Dermis microvascular lymphatic vessel endothelial cell (primary cell): ENCODE data around the gene ZNF24. TPM values are rescaled to one million over a fixed set of nuclear protein-coding genes. Genes with fewer than 3 reads are reported as not detected.

ENCODE experiments used
- DNase-seq, 2 donors: peaks; one replicate each; pipeline versions ENCODE4 v3.0.0 to v3.0.0-alpha.2; 2010; ENCODE audit warnings: low read depth in 2 of 2
- total RNA-seq: library from RNA; depleted of rRNA; stranded (reverse); fragments of >200 nt; gene quantifications from 2 replicates; pipeline ENCODE4 v1.2.1, GENCODE V29; 2014

Gene ZNF24
- total RNA-seq, 1 donor from 2014 or later: 27.0 TPM

DNA sequence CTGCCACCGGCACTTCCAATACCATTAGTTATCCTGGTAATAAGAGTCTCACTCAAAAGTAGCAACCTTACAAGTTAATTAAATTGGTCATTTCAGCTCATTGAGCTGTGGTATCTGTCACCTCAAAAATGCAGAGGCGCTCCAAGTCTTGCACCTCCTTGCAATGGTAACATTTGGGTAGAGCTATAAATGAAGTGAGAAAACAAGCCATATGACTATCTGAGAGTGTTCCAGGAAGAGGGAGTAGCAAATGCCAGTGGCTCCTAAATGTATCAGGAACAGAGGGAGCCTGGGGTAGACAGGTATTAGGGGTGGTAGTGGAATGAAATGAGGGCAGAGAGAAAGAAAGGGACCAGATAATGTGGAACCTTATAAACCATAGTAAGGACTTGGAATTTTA, 48.2 kb downstream of the ZNF24 start:
- no peak for DNase-seq

- DNase-seq: no peak
Measured at GRCh38 chr18:35291166-35291565, 53.1 kb downstream of the ZNF24 start.

DNA sequence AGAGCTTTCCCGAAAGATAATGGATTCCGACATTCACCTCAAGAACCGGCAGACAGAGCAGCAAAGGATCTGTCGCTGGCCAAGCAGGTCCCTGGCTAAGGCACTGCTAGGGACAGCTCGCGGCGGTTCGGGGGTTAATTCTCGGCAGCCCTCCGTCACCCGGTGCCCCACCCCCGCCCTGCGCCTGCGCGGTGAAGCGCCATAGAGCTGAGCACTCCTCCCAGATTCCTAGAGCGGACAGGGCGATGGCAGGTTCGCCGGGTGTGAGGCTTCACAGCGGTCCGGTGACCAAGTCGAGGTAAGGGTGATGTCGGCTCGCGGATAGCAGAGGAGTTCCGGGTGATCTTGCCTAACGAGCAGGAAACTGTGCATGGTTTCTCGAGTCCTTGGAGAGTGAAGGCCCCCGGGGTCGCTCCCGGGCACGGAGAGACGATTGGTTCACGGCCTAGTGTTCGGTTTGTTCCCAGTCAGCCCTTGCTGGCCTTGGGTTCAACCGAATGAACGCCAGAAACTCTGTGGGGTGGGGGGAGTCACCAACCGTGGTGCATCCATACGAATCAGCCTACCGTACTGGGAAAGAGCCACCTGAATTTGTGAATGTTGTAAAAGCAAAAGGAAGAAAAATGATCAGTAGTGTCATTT, 54.0 kb downstream of the ZNF24 start, which contains the start of gene ZSCAN30:
Gene ZSCAN30, minus strand, starts transcription at position 136 of the 642 bp plus-strand sequence. CDS start 25,877 bp downstream, outside the sequence.
- DNase-seq: peak; percentile 92 to 97

DNA sequence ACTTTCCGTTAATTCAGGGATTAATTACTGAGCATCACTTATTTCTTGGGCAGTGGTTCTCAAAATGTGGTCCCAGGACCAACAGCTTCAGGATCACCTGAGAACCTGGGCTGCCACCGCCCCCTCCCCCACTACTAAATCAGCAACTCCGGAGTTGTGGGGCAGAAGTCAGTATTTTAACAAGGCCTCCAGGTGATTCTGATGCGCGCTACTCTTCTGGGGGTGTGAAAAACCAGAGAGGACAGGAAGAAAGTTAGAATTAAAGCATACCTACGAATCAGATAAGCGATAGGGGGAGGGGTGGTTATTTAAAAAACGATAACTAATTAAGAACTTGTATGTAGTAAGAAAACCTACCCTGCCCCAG, 54.5 kb downstream of the ZNF24 start:
- DNase-seq: no peak

DNA sequence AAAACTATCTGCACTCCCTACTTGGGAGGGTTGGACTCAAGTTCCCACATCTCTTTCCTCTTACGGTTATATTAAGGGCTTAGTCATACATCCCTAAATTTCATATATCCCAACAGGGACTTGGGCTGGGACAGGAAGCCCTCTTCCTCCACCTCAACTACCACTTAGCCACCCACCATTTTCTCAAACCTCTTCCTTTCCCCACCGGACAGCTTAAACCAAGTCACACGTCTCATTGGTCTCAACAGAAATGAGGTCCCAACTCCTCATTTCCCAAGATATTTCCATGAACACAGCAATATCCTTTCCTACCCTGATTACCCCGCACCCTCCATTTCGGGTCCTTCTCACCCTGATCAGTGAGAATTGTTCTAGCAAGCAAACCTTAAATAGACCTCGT, 54.9 kb downstream of the ZNF24 start:
- DNase-seq: peak in 1 of 2 donors; percentile 5

GRCh38 chr18:35284841-35285240, 59.4 kb downstream of the ZNF24 start:
- no peak for DNase-seq

GRCh38 chr18:35283923-35284794, 60.1 kb downstream of the ZNF24 start:
- DNase-seq: no peak

GRCh38 chr18:35282353-35282752, 61.9 kb downstream of the ZNF24 start:
- DNase-seq: peak in 1 of 2 donors; percentile 70

Other genes starting within 250 kb of the ZNF24 start
- 4.7 and 8.1 TPM in 2 replicates for gene ZNF397, start 103.4 kb downstream of the ZNF24 start, total RNA-seq
- 5.1 and 7.8 TPM in 2 replicates for gene ZSCAN30, start 54.2 kb downstream of the ZNF24 start, total RNA-seq
- 0.51 and 0.63 TPM in 2 replicates for gene ZNF396, start 32.9 kb upstream of the ZNF24 start, total RNA-seq
- 8.3 and 13.8 TPM in 2 replicates for gene INO80C, start 153.5 kb upstream of the ZNF24 start, total RNA-seq
- 127 and 164 TPM in 2 replicates for gene GALNT1, start 237.3 kb upstream of the ZNF24 start, total RNA-seq